ENCODE results near the gene UBE2R2.

Gene UBE2R2

GRCh38 chr9:33885948-33886347 lies 69.0 kb downstream of the UBE2R2 start:
- DNase-seq: no peak

DNA sequence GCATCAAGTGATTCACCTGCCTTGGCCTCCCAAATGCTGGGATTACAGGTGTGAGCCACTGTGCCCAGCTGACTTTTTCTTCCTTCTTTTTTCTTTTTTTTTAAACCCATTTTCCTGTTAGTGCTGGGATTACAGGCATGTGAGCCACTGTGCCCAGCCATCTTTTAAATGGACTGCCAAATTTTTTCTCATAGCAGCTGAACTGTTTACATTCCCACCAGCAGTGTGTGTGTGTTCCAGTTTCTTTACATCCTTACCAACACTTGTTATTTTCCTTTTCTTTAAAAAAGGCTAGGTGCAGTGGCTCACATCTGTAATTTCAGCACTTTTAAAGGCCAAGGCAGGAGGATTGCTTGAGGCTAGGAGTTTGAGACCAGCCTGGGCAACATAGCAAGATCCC lies 76.9 kb downstream of the UBE2R2 start:
- no peak for DNase-seq

- no peak for DNase-seq
Measured at GRCh38 chr9:33894316-33894715, 77.4 kb downstream of the UBE2R2 start.

DNA sequence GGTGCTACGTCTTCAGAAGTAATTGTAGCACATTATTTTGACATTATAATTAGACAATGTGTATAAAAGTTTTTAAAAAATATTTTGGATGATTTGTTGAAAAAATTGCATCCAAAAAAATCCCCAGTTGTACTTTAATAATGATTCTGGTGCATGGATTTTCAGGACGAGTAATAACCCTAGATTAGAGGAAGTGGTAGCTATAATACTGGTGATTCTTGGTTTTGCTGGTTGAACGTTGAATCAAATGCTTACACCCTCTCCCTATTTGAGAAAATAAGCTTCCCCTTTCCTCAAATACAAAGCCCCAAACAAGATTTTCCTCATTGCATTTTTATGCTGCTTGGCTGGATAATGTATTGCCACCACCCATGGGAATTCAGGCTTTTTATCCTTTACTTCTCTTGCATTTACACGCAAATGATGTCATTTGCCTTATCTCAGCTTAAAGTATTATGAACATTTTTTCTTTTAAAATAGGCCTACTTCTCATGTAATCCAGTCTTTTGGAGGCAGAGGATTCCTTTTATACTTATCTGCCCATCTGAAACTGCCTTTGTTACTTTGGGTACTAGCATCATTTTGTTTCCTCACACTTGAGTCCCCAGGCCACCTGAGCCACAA lies 86.3 kb downstream of the UBE2R2 start:
- DNase-seq: no peak

DNA sequence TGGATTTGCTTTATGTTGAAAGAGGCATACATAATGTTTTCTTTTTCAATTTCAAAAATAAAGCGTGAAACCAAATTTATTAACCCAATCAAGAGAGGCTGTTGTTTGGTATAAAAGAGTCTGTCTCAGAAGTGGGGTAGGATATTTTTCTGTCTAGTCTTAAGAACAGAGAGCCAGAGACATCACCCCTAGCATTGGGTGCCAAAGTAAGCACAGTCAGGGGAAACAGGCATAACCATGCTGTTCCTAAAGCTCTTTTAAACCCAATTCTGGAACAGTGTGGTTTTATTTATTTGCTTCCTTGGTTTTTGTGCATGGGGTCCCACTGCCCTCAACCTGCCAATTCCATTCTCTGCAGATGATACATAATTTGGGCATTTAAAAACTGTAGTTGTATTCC lies 88.2 kb downstream of the UBE2R2 start:
- DNase-seq: no peak

- no peak for DNase-seq
Measured at GRCh38 chr9:33906769-33907168, 89.8 kb downstream of the UBE2R2 start.

GRCh38 chr9:33907347-33907746 lies 90.4 kb downstream of the UBE2R2 start:
- no peak for DNase-seq

DNA sequence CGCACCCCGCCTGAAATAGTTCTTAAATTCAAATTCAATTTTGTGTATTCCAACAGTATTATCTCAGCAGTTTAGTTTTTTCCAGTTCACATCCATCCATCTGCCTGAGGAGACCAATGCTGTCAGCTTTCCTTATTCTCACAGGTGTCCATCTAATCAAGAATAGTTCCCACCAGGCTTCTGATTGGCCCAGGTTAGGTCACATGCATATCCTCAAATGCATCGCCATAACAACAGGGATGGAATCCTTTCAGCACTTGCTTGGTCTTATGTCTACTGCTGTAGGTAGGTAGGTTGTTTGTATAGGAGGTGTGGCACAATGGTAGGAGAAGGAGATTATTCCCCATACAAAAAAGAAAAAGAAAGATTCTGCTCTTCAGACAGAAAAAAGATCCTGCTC lies 91.2 kb downstream of the UBE2R2 start:
- DNase-seq: no peak

DNA sequence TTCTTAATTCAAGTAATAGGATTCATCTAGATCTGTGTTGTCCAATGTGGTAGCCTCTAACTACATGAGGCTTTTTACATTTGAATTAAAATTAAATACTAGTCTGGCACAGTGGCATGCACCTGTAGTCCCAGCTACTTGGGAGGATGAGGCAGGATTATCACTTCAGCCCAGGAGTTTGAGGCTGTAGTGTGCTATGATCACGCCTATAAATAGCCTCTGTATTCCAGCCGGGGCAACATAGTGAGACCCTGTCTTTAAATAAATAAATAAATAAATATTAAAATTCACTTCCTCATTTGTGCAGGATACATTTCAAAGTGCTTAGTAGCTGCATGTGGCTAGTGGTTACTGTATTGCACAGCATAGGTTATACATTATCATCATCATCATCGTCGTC lies 91.8 kb downstream of the UBE2R2 start:
- no peak for DNase-seq

DNA sequence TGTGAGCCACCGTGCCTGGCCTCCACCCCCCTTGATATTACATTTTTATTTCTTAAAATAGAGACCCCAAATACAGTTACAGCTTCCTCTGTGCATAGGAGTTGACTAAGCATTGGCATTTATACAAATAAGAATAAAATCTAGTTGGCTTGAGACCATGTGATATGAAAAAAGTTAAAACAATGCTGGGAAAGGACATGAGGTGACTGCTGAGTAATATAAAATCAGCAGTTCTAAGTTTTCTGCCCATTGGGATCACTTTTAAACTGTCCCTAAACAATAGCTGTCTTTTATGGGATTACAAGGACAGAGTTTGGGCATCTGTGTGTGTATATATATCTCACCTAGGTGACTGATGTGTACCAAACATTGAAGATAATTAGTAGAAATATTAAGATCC lies 96.6 kb downstream of the UBE2R2 start:
- DNase-seq: no peak

DNA sequence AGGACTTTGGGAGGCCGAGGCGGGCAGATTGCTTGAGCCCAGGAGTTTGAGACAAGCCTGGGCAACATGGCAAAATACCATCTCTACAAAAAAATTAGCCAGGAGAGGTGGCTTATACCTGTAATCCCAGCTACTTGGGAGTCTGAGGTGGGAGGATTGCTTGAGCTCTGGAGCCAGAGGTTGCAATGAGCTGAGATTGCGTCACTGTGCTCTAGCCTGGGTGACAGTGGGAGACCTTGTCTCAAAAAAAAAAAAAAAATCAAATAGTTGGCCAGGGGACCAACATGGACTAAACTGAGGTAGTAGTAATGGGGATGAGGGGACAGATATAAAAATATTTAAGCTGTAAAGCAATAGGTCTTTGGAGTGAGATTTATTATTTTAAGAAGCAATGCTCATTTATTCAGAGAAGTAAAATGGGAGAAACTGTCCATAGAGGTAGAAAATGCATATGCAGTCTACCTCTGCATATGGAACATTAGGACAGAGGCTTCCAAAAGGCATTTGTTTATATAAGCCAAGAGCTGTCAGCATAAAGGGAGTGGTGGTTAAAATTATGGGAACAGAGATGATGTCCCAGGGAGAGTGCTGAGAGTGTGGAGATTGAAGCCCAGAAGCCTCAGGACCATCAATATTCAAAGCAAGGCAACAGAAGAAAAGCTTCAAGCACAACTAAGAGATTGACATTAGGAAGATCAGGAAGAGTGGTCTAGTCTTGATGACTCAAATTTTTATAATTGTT lies 98.1 kb downstream of the UBE2R2 start:
- no peak for DNase-seq

DNA sequence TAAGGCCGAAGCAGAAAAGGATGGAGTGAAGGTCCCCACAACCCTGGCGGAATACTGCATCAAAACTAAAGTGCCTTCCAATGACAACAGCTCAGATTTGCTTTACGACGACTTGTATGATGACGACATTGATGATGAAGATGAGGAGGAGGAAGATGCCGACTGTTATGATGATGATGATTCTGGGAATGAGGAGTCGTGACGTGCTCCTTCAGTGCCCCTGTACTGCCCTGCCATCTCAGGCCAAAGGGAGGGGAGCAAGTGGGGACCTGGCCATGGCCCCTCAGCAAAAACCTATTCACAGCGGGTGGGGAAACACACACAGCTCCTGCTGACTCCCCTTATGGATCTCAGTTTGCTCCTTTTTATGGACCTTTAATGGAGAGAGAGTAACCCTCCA lies 100.1 kb downstream of the UBE2R2 start:
- no peak for DNase-seq

GRCh38 chr9:33919276-33919897 lies 102.4 kb downstream of the UBE2R2 start:
- DNase-seq: no peak

DNA sequence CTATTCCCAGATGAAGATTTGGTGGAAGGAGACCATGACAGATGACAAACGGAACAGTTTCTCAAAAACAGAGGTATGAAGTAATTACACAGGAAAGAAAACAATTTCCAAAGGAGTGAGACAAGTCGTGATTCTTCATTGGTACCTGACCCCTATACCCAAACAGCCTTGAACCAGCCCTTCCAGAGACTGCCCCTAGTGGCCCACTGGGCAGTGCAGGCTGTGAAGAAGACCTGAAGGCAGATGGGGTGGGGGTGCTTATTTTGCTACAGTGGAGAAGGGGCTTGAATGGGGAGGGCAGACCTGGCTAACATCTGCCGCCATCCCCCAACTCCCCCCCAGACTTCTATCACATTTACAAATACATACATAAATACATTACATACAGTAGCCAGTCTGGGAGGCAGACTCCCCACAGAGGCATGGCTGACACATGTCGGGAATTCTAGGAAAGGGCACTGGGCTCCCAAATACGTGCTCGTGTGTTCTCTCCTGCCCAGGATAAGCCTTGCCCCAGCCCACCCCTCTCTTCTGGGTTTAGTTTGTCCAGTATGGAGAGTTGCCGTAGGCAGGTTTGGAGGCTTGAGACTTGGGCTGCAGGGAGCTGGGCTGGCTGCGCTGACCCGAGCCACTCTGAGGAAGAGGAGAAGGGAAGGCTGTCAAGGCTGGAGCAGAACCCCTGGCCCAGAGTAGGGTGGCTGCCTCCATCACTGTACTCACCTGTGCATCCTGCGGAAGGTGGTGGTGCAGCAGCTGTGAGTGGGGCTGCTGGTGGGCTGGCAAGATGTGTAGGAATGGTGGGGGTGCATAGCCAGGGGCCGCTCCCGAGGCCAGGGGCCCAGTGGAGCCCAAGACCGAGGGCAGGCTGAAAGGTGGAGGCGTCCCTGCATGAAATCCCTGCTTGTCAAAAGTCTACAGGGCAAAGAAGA lies 105.3 kb downstream of the UBE2R2 start:
- DNase-seq: no peak

- no peak for DNase-seq
Measured at GRCh38 chr9:33923079-33923478, 106.1 kb downstream of the UBE2R2 start.

- DNase-seq: no peak
Measured at GRCh38 chr9:33923998-33924701, 107.2 kb downstream of the UBE2R2 start.

GRCh38 chr9:33924978-33925797 lies 108.2 kb downstream of the UBE2R2 start:
- no peak for DNase-seq

GRCh38 chr9:33926746-33927485 lies 110.0 kb downstream of the UBE2R2 start:
- no peak for DNase-seq

GRCh38 chr9:33927694-33928093 lies 110.7 kb downstream of the UBE2R2 start:
- DNase-seq: no peak

DNA sequence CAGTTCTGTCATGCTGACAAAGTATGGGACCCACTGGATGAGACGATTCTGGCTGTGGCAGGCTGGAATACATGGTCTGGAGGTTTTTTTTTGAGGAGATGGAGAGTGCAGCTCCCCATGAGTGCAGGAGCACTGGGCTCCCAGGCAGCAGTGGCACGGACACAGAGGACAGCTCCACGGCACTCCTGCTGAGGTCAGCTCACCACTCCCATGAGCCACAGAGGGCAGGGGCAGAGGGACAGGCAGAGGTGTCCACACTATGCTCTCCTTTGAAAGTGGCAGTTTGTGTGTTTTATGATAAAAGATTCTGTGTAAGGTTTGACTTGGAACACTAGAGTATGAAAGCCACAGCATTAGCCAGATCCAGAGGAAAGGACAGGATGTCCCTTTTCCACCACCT lies 114.4 kb downstream of the UBE2R2 start:
- no peak for DNase-seq

All from T1000 (cell line).